NCI-H460 (cell line): ENCODE measurements around the gene OR14J1. TPM values are rescaled to one million over a fixed set of nuclear protein-coding genes. Genes with fewer than 3 reads are reported as not detected.
"Not testable (repeated sequence)": the region's sequence is repeated elsewhere in the genome, so short reads cannot be mapped to it uniquely, and the experiment has no call there.

Experiments
- DNase-seq: peaks from one replicate; pipeline ENCODE4 v3.0.0-alpha.2; 2016; ENCODE audit warnings: low read depth; ENCODE audit errors: extremely low read depth
- polyA plus RNA-seq: library from polyadenylated mRNA; depleted of rRNA; stranded (reverse); fragments of >200 nt; gene quantifications from 2 replicates; pipeline ENCODE4 v1.2.3, GENCODE V29; 2014; cell fraction: nucleus; rRNA removed
- total RNA-seq: library from RNA; depleted of rRNA; stranded (reverse); fragments of >200 nt; shearing (Covaris generic); gene quantifications from 2 replicates; pipeline ENCODE4 v1.2.3, GENCODE V29; 2014; rRNA removed

OR14J1 gene, protein sequence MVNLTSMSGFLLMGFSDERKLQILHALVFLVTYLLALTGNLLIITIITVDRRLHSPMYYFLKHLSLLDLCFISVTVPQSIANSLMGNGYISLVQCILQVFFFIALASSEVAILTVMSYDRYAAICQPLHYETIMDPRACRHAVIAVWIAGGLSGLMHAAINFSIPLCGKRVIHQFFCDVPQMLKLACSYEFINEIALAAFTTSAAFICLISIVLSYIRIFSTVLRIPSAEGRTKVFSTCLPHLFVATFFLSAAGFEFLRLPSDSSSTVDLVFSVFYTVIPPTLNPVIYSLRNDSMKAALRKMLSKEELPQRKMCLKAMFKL
- not detected in 2 replicates for total RNA-seq
- polyA plus RNA-seq, result not detected in 2 replicates

DNA sequence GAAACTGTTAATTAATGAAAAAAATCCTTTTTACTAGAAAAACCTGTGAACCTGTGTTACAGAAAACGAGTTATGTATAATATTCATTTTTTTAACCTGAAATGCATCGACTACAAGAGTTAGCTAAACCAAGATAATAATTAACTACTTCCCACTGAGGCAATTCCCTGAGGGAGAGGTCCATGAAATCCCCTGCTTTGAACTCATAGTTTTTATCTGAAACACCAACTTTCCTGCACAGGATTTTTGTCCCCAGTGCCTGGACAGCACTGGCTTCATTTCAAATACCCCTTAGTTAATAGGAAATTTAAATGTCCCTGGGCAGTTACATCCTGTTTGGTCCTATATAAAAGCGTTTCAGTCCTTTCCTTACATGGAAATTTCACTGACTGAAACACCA is at the start of gene OR14J1:
TSS of gene OR14J1 (plus strand) at position 386 of the 400 bp plus-strand sequence. CDS start 4,989 bp downstream, outside the sequence.
- DNase-seq, result no peak

DNA sequence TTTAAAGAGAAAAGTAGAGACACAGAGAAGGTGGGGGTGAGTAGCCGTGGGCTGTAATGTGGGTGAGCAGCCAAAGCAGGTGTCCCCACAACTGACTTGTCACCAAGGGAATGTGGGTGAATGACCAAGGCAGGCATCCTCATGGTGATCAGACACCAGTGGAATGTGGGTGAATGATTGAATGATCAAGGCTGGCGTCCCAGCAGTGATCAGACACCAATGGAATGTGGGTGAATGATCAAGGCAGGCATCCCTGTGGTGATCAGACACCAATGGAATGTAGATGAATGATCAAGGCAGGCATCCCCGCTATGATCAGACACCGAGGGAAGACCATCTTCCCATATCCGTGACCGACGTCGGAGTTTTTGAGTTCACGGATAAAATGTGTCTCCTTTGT is 49.8 kb upstream of the OR14J1 start:
- no peak for DNase-seq

GRCh38 chr6:29255530-29255929 is 46.0 kb upstream of the OR14J1 start:
- DNase-seq, result no peak

DNA sequence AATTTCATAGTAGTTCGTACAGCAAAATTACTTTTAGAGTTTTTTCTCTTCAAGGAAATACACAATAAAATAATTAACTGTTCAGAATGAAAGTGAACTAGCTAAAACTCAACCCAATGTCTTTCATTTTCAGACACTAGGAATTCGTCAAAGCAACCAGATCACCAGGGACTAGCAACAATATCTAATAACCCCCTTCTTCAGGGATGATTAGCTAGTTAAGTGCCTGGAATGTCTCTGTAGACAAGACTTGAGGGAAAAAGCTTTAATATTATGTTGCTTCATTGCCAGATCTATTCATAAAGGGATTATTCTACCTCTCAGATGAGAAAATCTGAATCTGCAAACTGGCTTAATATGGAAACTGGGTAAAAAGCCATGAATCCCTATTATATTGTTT is 41.8 kb upstream of the OR14J1 start:
- DNase-seq, result no peak

DNA sequence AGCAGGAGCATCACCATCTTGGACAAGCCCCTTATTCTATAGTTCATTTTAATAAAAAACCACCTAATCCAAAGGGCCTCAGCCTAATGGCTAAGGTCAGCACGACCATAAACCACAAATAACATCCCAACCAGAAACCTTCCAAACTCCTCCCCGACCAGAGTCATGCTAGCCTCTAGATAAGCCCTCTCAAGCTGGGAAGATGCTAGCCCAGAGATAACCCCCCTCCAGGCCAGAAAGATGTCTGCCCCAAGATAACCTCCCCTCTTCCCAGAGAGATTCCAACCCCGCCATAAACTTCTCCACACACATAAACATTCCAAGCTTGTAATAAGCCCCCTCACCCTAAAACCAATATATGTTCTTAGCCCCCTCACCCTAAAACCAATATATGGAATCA is 38.5 kb upstream of the OR14J1 start:
- DNase-seq, result no peak

- no peak for DNase-seq
Measured at GRCh38 chr6:29294499-29294914, 7.0 kb upstream of the OR14J1 start.

DNA sequence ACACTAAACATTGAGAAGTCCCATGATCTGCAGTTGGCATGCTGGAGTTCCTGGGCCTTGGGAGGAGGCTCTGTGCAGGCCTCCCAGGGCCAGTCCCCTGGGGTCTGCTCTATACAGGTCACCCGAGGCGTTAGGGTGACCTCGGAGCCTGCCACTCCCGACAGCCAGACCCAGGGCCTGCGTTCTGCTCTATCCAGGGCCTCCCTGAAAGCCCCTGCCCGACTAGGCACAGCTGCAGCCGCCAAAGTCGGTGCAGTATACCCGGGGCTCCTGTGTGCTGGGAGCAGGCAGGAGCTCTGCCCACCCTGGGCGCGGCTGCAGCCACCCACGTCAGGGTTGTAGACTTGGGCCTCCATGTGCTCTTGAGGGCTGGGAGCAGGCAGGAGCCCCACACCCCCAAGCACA is 6.3 kb upstream of the OR14J1 start:
- no peak for DNase-seq

GRCh38 chr6:29295623-29296022 is 5.9 kb upstream of the OR14J1 start:
- no peak for DNase-seq

DNA sequence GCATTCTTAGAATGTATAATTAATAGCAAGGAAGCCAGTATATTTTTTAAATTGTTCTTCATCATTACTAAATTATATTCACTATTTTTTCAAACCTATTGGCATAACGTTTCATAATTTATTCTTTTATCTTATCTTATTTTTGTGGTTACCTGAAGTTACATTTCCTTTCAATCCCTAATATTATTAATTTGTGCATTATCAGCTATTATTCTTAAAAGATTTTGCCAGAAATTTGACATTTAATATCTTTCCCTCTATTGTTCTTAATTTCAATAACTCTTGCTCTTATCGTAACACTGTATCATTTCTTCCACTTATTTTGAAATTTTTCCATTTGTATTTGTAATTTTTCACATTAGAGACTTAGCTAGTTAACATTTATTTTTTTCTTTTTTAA is 18.4 kb downstream of the OR14J1 start:
- no peak for DNase-seq

- not testable (repeated sequence) for DNase-seq
Measured at GRCh38 chr6:29323332-29323731, 21.8 kb downstream of the OR14J1 start.

DNA sequence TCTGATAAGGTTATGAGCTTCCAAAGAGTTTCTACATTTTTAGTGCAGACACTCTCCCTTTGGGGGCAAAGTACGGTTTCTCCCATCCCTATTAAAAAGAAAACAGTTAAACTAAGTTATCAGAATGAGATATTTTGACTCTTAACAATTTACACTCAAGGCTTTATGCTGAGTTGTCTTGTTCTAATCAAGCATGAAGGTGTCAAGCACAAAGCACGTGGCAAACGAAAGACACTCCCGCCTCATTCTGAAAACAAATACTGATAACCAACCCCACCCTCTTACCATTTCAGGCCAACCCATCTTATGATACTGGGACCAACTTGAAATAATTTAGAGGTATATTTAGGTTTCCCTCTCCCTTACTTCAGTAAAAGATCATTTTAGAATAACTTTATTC is 24.3 kb downstream of the OR14J1 start:
- no peak for DNase-seq

DNA sequence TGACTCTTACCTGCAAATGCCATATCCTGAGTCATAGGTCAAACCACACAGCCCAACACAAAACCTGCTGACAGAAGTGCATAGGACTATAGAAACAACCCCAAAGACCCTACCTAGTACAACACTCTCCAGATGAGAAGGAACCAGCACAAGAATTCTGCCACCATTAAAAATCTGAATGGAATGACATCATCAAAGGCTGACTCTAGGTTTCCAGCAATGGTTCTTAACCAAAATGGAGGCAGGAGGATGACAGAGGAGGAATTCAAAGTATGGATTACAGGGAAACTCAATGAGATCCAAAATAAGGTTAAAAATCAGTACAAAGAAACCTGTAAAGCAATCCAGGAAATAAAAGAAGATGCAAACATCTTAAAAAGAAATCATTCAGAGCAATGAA is 31.2 kb downstream of the OR14J1 start:
- no peak for DNase-seq

DNA sequence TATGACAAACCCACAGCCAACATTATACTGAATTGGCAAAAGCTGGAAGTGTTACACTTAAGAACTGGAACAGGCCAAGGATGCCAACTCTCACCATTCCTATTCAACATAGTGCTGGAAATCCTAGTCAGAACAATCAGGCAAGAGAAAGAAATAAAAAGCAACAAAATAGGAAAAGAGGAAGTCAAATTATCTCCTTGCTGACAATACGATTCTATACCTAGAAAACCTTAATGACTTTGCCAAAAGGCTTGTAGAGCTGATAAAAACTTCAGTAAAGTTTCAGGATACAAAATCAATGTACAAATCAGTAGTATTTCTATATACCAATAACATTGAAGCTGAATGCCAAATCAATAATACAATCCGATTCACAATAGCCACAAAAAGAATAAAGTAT is 34.8 kb downstream of the OR14J1 start:
- DNase-seq, result no peak

DNA sequence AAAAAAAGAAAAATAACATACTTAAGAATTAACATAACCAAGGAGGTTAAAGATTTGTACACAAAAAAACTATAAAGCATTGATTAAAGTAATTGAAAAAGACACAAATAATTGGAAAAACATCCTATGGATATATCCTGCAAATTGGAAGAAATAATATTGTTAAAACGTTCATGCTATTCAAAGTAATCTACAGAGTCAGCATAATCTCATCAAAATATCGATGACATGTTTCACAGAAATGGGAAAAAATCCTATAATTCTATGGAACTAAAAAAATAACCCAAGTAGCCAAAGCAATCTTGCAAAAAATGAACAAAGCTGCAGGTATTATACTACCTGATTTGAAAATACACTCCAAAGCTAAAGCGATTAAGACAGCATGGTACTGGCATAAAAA is 43.9 kb downstream of the OR14J1 start:
- DNase-seq, result no peak

DNA sequence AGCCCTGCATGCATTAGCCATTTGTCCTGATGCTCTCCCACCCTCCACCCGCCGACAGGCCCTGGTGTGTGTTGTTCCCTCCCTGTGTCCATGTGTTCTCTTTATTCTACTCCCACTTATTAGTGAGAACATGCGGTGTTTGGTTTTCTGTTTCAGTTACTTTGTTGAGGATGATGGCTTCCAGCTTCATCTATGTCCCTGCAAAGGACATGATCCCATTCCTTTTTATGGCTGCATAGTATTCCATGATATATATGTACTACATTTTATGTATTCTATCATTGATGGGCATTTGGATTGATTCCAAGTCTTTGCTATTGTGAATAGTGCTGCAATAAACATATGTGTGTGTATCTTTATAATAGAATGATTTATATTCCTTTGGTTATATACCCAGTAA is 47.8 kb downstream of the OR14J1 start:
- DNase-seq, result not testable (repeated sequence)

GRCh38 chr6:29354980-29355379 is 53.5 kb downstream of the OR14J1 start:
- no peak for DNase-seq

- no peak for DNase-seq
Measured at GRCh38 chr6:29355603-29356002, 54.1 kb downstream of the OR14J1 start.

Other genes starting within 250 kb of the OR14J1 start
- not detected in 2 replicates for gene OR2B3, start 214.4 kb upstream of the OR14J1 start, total RNA-seq
- gene OR2J1, start 202.2 kb upstream of the OR14J1 start, total RNA-seq, result not detected in 2 replicates
- gene OR2J3, start 193.6 kb upstream of the OR14J1 start, total RNA-seq, result not detected in 2 replicates
- gene OR2J2, start 130.8 kb upstream of the OR14J1 start, total RNA-seq, result not detected in 2 replicates
- not detected in 2 replicates for gene OR5V1, start 67.2 kb downstream of the OR14J1 start, total RNA-seq
- not detected in 2 replicates for gene OR12D3, start 73.6 kb downstream of the OR14J1 start, total RNA-seq
- not detected in 2 replicates for gene OR12D2, start 93.9 kb downstream of the OR14J1 start, total RNA-seq
- not detected in 2 replicates for gene OR12D1, start 113.2 kb downstream of the OR14J1 start, total RNA-seq
- not detected in 2 replicates for gene OR10C1, start 137.6 kb downstream of the OR14J1 start, total RNA-seq
- gene OR11A1, start 155.4 kb downstream of the OR14J1 start, total RNA-seq, result not detected in 2 replicates
- gene OR2H1, start 155.5 kb downstream of the OR14J1 start, total RNA-seq, result not detected in 2 replicates
- gene MAS1L, start 186.3 kb downstream of the OR14J1 start, total RNA-seq, result not detected in 2 replicates